Natural killer cell (primary cell): Measurements from ENCODE around the gene PTPN12. TPM values are rescaled to one million over a fixed set of nuclear protein-coding genes. Genes with fewer than 3 reads are reported as not detected.

Experiments used
- ATAC-seq, 3 donors: fragments of 150-1000 bp in 2 of 3; fragments of 200-7000 bp in 1 of 3; cut with Tn5 transposase; 1 replicate in 1 of 3; 2 replicates in 2 of 3; pipeline ENCODE4 v1.10.0; 2021; ENCODE audit warnings: mild to moderate bottlenecking in 2 of 3, moderate library complexity in 2 of 3
- DNase-seq, 2 donors: peaks; one replicate each; pipeline versions ENCODE4 v3.0.0 to v3.0.0-alpha.2; 2013 to 2021; ENCODE audit warnings: mixed read lengths in 1 of 2
- H3K27ac ChIP-seq: one replicate; pipeline ENCODE4 v1.5.1; 2013; ENCODE audit warnings: mild to moderate bottlenecking, low read length
- H3K27me3 ChIP-seq: one replicate; pipeline ENCODE4 v1.6.1; 2013; ENCODE audit warnings: low read length; ENCODE audit not compliant: control insufficient read depth, insufficient read depth
- H3K36me3 ChIP-seq: one replicate; pipeline ENCODE4 v1.6.1; 2013; ENCODE audit warnings: low read length; ENCODE audit not compliant: control insufficient read depth, insufficient read depth
- H3K4me1 ChIP-seq: one replicate; pipeline ENCODE4 v1.6.1; 2013; ENCODE audit warnings: low read length; ENCODE audit not compliant: control insufficient read depth, insufficient read depth
- H3K4me3 ChIP-seq: one replicate; pipeline ENCODE4 v1.5.1; 2013; ENCODE audit warnings: low read length
- H3K9me3 ChIP-seq: one replicate; pipeline ENCODE4 v1.6.1; 2013; ENCODE audit warnings: low read length; ENCODE audit not compliant: control insufficient read depth, insufficient read depth
- H3K27ac Mint-ChIP-seq, 2 donors: one replicate each; pipeline ENCODE4 v1.8.0; 2022; ENCODE audit warnings: mild to moderate bottlenecking in 2 of 2, mixed read lengths in 2 of 2, moderate library complexity in 1 of 2
- H3K27me3 Mint-ChIP-seq, 2 donors: one replicate each; pipeline ENCODE4 v1.8.0; 2022; ENCODE audit warnings: low read depth in 2 of 2, mixed read lengths in 2 of 2
- H3K36me3 Mint-ChIP-seq: one replicate; pipeline ENCODE4 v1.8.0; 2022; ENCODE audit warnings: mixed read lengths
- H3K4me1 Mint-ChIP-seq, 2 donors: one replicate each; pipeline ENCODE4 v1.8.0; 2022; ENCODE audit warnings: mixed read lengths in 2 of 2
- H3K4me3 Mint-ChIP-seq: one replicate; pipeline ENCODE4 v1.8.0; 2022; ENCODE audit warnings: mild to moderate bottlenecking, moderate library complexity, mixed read lengths
- H3K9me3 Mint-ChIP-seq, 2 donors: one replicate each; pipeline ENCODE4 v1.8.0; 2022; ENCODE audit warnings: mixed read lengths in 2 of 2
- CTCF ChIP-seq: fragments of 200-600 bp; IDR thresholded peaks from one replicate; pipeline ENCODE4 v1.8.0; 2022; ENCODE audit warnings: antibody characterized with exemption
- WGBS: methylation state at CpG from one replicate; pipeline ENCODE4 v1.1.7; 2013; ENCODE audit warnings: missing lambda C conversion rate; ENCODE audit not compliant: insufficient coverage; 5-methylcytosine and 5-hydroxymethylcytosine counted together
- intact Hi-C: fragments of 100-400 bp; cut with micrococcal nuclease; formaldehyde crosslinking; loops from one replicate; pipeline ENCODE4 v1.14.2; 2022
- total RNA-seq, 4 donors: library from RNA; stranded (reverse); fragments of 120-200 nt in 1 of 4; gene quantifications; one replicate each; pipeline versions ENCODE4 v1.2.3 to v1.2.4, GENCODE V29; 2013 to 2022

Gene PTPN12
- total RNA-seq, 3 donors from 2014 or later (not counting 1 experiment from before 2014, with no cell fraction given), result 261 to 396 (median 263) TPM

GRCh38 chr7:77662869-77663268, 125.8 kb downstream of the PTPN12 start:
- peaks cover 0 to 6% of the 10 kb centered on the region in 2 donors for H3K4me1 Mint-ChIP-seq
- WGBS, result 92% methylated on average over 2 of the region's 2 CpGs
- H3K9me3 Mint-ChIP-seq, result no peaks in the 10 kb centered on the region
- no peak for DNase-seq
- no peaks in the 10 kb centered on the region for H3K36me3 Mint-ChIP-seq
- no peak overlapping the region for H3K4me3 ChIP-seq
- ATAC-seq, result no peak
- H3K4me1 ChIP-seq, result no peaks in the 10 kb centered on the region
- peaks cover 9% of the 10 kb centered on the region for H3K36me3 ChIP-seq
- no peaks in the 10 kb centered on the region for H3K9me3 ChIP-seq
- H3K27ac ChIP-seq, result no peak overlapping the region
- intact Hi-C loops, result no loop called here
- H3K27me3 Mint-ChIP-seq, result no peaks in the 10 kb centered on the region
- H3K27me3 ChIP-seq, result no peaks in the 10 kb centered on the region
- no peak for TF ChIP-seq CTCF
- peak overlapping the region; percentile 50 to 77 for H3K27ac Mint-ChIP-seq
- H3K4me3 Mint-ChIP-seq, result no peak overlapping the region

GRCh38 chr7:77664715-77665114, 127.6 kb downstream of the PTPN12 start:
- H3K9me3 ChIP-seq, result no peaks in the 10 kb centered on the region
- Mint-ChIP-seq H3K9me3 (no peaks in the 10 kb centered on the region), H3K36me3 (no peaks in the 10 kb centered on the region), H3K4me3 (no peak overlapping the region), H3K4me1 (peaks cover 0 to 6% of the 10 kb centered on the region in 2 donors), H3K27me3 (no peaks in the 10 kb centered on the region), H3K27ac (peak overlapping the region; percentile 27 to 45)
- no peak overlapping the region for H3K4me3 ChIP-seq
- intact Hi-C loops, result no loop called here
- no peaks in the 10 kb centered on the region for H3K4me1 ChIP-seq
- peaks cover 7% of the 10 kb centered on the region for H3K36me3 ChIP-seq
- no peak overlapping the region for H3K27ac ChIP-seq
- TF ChIP-seq CTCF, result no peak
- no peaks in the 10 kb centered on the region for H3K27me3 ChIP-seq
- no peak for ATAC-seq
- DNase-seq, result no peak

GRCh38 chr7:77665161-77665560, 128.1 kb downstream of the PTPN12 start:
- H3K4me1 Mint-ChIP-seq, result peaks cover 0 to 6% of the 10 kb centered on the region in 2 donors
- ATAC-seq, result no peak
- TF ChIP-seq CTCF, result no peak

GRCh38 chr7:77667459-77668086, 130.5 kb downstream of the PTPN12 start:
- Mint-ChIP-seq H3K27ac (peak overlapping the region; percentile 12 to 34), H3K36me3 (no peaks in the 10 kb centered on the region), H3K27me3 (no peaks in the 10 kb centered on the region), H3K4me3 (no peak overlapping the region), H3K4me1 (peaks cover 0 to 5% of the 10 kb centered on the region in 2 donors), H3K9me3 (no peaks in the 10 kb centered on the region)
- Histone ChIP-seq H3K27me3 (no peaks in the 10 kb centered on the region), H3K27ac (no peak overlapping the region), H3K9me3 (no peaks in the 10 kb centered on the region), H3K4me3 (no peak overlapping the region), H3K36me3 (peaks cover 4% of the 10 kb centered on the region), H3K4me1 (no peaks in the 10 kb centered on the region)
- DNase-seq (no peak), ATAC-seq (no peak)
- intact Hi-C loops, result no loop called here
- TF ChIP-seq CTCF, result no peak
- WGBS, result 90% methylated on average over 5 of the region's 6 CpGs

More at GRCh38 chr7:77665161-77665560, 128.1 kb downstream of the PTPN12 start:
- H3K4me3 Mint-ChIP-seq, result no peak overlapping the region
- no peak for DNase-seq
- no peaks in the 10 kb centered on the region for H3K36me3 Mint-ChIP-seq
- H3K27ac Mint-ChIP-seq, result peak overlapping the region; percentile 27 to 45
- H3K36me3 ChIP-seq, result peaks cover 5% of the 10 kb centered on the region
- no peaks in the 10 kb centered on the region for H3K9me3 Mint-ChIP-seq
- H3K4me3 ChIP-seq, result no peak overlapping the region
- no peaks in the 10 kb centered on the region for H3K27me3 ChIP-seq
- no peaks in the 10 kb centered on the region for H3K27me3 Mint-ChIP-seq
- H3K9me3 ChIP-seq, result no peaks in the 10 kb centered on the region
- no peaks in the 10 kb centered on the region for H3K4me1 ChIP-seq
- intact Hi-C loops, result no loop called here
- no peak overlapping the region for H3K27ac ChIP-seq
